Psoas muscle (tissue), 8 donors: ENCODE data around the gene ZDHHC18. TPM values are rescaled to one million over a fixed set of nuclear protein-coding genes. Genes with fewer than 3 reads are reported as not detected.
A peak's percentile ranks its signal among the peaks of the same experiment; 100 is the strongest.

ENCODE experiments used
- ATAC-seq, 4 donors: fragments of 200-7000 bp; cut with Tn5 transposase; one replicate each; pipeline ENCODE4 v1.9.1; 2020; ENCODE audit warnings: moderate library complexity in 3 of 4, mild to moderate bottlenecking in 2 of 4
- DNase-seq, 2 donors: peaks; one replicate each; pipeline ENCODE4 v3.0.0-alpha.2; 2020
- H3K27ac ChIP-seq: fragments of 200-600 bp; one replicate; pipeline ENCODE4 v1.8.0; 2022
- H3K27me3 ChIP-seq, 3 donors: fragments of 200-600 bp in 1 of 3; one replicate each; pipeline versions ENCODE4 v1.6.1 to v1.8.0; 2013 to 2022; ENCODE audit warnings: low read length in 2 of 3, mild to moderate bottlenecking in 2 of 3, moderate library complexity in 1 of 3; ENCODE audit not compliant: insufficient read depth in 3 of 3
- H3K36me3 ChIP-seq, 2 donors: fragments of 200-600 bp in 1 of 2; one replicate each; pipeline versions ENCODE4 v1.6.1 to v1.8.0; 2013 to 2022; ENCODE audit warnings: low read depth in 1 of 2, mild to moderate bottlenecking in 1 of 2, moderate library complexity in 1 of 2; ENCODE audit not compliant: insufficient read depth in 1 of 2
- H3K4me1 ChIP-seq: fragments of 200-600 bp; one replicate; pipeline ENCODE4 v1.8.0; 2022
- H3K4me3 ChIP-seq: fragments of 200-600 bp; one replicate; pipeline ENCODE4 v1.8.0; 2022; ENCODE audit warnings: mild to moderate bottlenecking
- H3K9me3 ChIP-seq: fragments of 200-600 bp; one replicate; pipeline ENCODE4 v1.8.0; 2022
- WGBS, 3 donors: extraction: QIAGEN DNeasy Blood & Tissue Kit; methylation state at CpG; one replicate each; pipeline versions ENCODE4 v1.1.6 to v1.1.7; 2013; 5-methylcytosine and 5-hydroxymethylcytosine counted together
- intact Hi-C, 2 donors: fragments of 100-400 bp; cut with DNase I; formaldehyde crosslinking; loops; one replicate each; pipeline versions ENCODE4 v1.11.0 to v1.14.2; 2022
- polyA plus RNA-seq, 3 donors: library from polyadenylated mRNA; stranded (reverse); fragments of 200-250 nt; gene quantifications; one replicate each; pipeline ENCODE4 v1.2.3, GENCODE V29; 2013
- total RNA-seq, 4 donors: library from RNA; stranded (reverse); fragmentation: NEBNext Ultra II Directional in 2 of 4; extraction: Animal tissue kit (Norgen Biotek cat#: 25700) in 2 of 4; gene quantifications; one replicate each; pipeline versions ENCODE4 v1.2.1 to v1.2.4, GENCODE V29; 2021 to 2023
- TF ChIP-seq, protein P1 (sequence below): fragments of 200-600 bp; IDR thresholded peaks from one replicate; pipeline ENCODE4 v1.8.0; 2022; ENCODE audit warnings: antibody characterized with exemption
- donor health status: healthy with polysubstance abuse.
- donor health status: DM: no; HTN: no; CAD: no; lungs with moderate emphysema.
- donor health status: Bipolar disorder and iron deficiency.
- donor health status: healthy.
- donor health status: DM: yes; HTN: yes; CAD: no.
- donor health status: DM: no; HTN: no; CAD: no.
- donor health status: DM: no; HTN: no; CAD: no.
- donor health status: DM: yes; HTN: yes; CAD: no.

Gene ZDHHC18
- total and polyA plus RNA-seq, 7 donors = 7.7 to 16.9 (median 10.8) TPM

DNA sequence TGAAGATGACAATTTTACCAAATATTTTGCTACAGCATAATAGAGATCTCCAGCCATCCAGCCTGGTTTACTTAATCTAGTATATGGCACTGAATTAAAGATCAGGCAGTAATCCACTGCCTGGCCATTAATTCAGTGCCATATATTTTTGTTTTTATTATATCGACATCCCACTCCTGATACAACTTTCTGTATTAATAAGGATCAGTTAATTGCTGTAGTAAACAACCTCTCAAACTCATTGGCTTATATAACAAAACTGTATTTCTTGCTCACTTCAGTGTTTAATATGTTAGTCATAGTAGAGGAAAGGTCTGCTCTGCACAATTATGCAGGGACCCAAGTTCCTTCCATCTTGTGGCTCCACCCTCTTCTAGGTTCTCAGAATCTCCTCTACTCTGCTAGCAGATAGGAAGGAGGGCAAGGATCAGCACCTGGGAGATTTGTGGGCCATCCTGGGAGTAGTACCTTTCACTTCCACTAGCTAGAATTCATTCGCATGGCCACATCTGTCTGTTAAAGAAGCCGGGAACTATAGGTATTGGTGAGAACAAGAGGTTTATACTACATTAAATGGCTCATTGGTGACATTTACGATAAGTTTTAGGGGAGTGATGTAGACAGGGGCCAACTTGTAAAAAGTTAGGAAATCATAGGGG, 3.6 kb upstream of the ZDHHC18 start:
- Histone ChIP-seq H3K36me3 (no peaks in the 10 kb centered on the region), H3K27me3 (no peaks in the 10 kb centered on the region), H3K27ac (no peak overlapping the region), H3K4me3 (no peak overlapping the region), H3K9me3 (no peaks in the 10 kb centered on the region), H3K4me1 (peaks cover 5% of the 10 kb centered on the region)
- intact Hi-C loops = no loop called here
- ATAC-seq (no peak), DNase-seq (no peak)
- TF ChIP-seq, protein P1, sequence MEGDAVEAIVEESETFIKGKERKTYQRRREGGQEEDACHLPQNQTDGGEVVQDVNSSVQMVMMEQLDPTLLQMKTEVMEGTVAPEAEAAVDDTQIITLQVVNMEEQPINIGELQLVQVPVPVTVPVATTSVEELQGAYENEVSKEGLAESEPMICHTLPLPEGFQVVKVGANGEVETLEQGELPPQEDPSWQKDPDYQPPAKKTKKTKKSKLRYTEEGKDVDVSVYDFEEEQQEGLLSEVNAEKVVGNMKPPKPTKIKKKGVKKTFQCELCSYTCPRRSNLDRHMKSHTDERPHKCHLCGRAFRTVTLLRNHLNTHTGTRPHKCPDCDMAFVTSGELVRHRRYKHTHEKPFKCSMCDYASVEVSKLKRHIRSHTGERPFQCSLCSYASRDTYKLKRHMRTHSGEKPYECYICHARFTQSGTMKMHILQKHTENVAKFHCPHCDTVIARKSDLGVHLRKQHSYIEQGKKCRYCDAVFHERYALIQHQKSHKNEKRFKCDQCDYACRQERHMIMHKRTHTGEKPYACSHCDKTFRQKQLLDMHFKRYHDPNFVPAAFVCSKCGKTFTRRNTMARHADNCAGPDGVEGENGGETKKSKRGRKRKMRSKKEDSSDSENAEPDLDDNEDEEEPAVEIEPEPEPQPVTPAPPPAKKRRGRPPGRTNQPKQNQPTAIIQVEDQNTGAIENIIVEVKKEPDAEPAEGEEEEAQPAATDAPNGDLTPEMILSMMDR = no peak
- 93 to 96% (median 94%) methylated on average over 4 of the region's 4 CpGs for WGBS, 3 donors

DNA sequence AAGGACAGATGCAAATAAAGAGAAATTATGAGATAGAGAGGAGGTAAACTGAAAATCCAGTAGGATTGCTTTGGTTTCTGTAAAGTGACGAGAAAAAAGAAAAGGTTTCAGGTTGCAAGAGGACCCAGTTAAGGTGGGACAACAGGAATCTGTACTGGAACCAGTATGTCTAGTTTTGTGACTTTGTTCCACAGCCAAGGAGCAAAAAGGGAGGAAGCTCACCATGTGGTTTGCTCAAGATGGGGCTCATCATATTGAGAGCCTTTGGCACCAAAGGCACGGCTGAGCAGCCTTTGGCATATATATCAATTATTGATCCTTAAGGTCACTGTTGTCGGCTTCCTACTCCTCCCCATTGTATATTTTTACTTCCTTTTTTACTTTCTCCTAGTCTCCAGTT, 1.8 kb upstream of the ZDHHC18 start:
- H3K4me3 ChIP-seq = no peak overlapping the region
- intact Hi-C loops = no loop called here
- H3K27me3 ChIP-seq = no peaks in the 10 kb centered on the region
- TF ChIP-seq, protein P1 = no peak
- WGBS, 3 donors = 92 to 94% (median 94%) methylated on average over 3 of the region's 3 CpGs
- no peak overlapping the region for H3K27ac ChIP-seq
- peaks cover 0 to 6% of the 10 kb centered on the region in 2 donors for H3K36me3 ChIP-seq
- no peak for ATAC-seq
- peaks cover 18% of the 10 kb centered on the region for H3K4me1 ChIP-seq
- DNase-seq = no peak
- no peaks in the 10 kb centered on the region for H3K9me3 ChIP-seq

DNA sequence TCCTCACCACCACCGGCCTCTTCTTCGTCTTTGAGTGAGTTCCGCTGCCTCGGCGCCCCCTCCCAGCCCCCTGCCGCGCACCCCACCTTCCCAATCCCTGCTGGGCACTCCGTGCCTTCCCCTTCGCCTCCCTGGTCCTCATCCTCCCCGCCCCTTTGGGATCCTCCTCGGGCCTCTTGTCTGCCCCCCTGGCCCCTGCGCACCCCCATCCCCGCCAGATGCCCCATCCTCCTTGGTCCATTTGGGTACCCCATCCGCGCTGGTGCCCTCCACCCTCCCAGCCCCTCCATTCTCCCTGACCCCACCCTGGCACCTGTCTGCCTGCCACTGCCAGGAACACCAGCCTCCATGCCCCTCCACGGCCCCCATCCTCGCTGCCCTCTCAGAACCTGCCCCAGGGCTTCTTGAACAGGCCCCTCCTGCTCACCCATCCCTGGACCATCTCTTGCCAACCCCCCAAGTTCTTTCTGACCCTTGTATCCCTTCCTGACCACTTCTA, 667 bp downstream of the ZDHHC18 start:
- DNase-seq (no peak), ATAC-seq (no peak)
- intact Hi-C loops = no loop called here
- H3K4me1 ChIP-seq = peaks cover 18% of the 10 kb centered on the region
- peak overlapping the region; percentile 80 for H3K4me3 ChIP-seq
- H3K36me3 ChIP-seq = peaks cover 0 to 12% of the 10 kb centered on the region in 2 donors
- peak overlapping the region; percentile 71 for H3K27ac ChIP-seq
- H3K27me3 ChIP-seq = no peaks in the 10 kb centered on the region
- no peaks in the 10 kb centered on the region for H3K9me3 ChIP-seq
- TF ChIP-seq, protein P1 = no peak
- WGBS, 3 donors = 2 to 8% (median 4%) methylated on average over 7 to 17 of the region's 17 CpGs

DNA sequence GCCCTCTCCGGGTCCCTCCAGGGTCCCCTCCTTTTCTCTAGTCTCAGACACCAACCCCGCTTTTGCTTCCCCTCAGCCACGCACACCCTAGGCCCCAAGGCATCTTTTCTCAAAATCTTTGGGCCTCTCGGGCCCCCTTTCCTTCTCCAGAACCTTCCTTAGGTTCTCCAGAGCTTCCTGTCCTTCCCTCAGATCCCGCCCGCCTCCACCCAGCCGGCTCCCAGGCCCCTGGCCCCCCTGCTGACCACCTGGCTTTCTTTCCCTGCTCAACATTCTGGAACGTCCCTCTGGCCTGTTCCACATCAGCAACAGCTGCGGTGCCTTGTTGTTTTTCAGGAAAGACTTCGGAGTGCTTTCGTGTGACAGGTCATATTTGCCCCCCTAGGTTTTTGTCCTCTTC, 1.2 kb downstream of the ZDHHC18 start:
- Histone ChIP-seq H3K27me3 (no peaks in the 10 kb centered on the region), H3K4me3 (peak overlapping the region; percentile 80), H3K36me3 (peaks cover 0 to 17% of the 10 kb centered on the region in 2 donors), H3K27ac (no peak overlapping the region), H3K4me1 (peaks cover 18% of the 10 kb centered on the region), H3K9me3 (no peaks in the 10 kb centered on the region)
- WGBS, 3 donors = 13 to 28% (median 14%) methylated on average over 11 of the region's 11 CpGs
- DNase-seq = no peak
- intact Hi-C loops = no loop called here
- ATAC-seq = no peak
- TF ChIP-seq, protein P1 = no peak
